Stomach (tissue), 9 donors: ENCODE results near the gene PDE9A. TPM values are rescaled to one million over a fixed set of nuclear protein-coding genes. Genes with fewer than 3 reads are reported as not detected.

Experiments used
- DNase-seq, 2 donors: peaks; one replicate each; pipeline versions ENCODE4 v3.0.0 to v3.0.0-alpha.2; 2013 to 2019
- H3K27ac ChIP-seq, 5 donors: fragments of 200-600 bp in 4 of 5; sonication (generic) in 4 of 5; one replicate each; pipeline ENCODE4 v1.5.1; 2013 to 2019; ENCODE audit warnings: mild to moderate bottlenecking in 1 of 5, moderate library complexity in 1 of 5
- H3K27me3 ChIP-seq, 3 donors: fragments of 200-600 bp; sonication (generic); one replicate each; pipeline ENCODE4 v1.5.1; 2017 to 2019; ENCODE audit warnings: mixed run types in 1 of 3
- H3K36me3 ChIP-seq, 4 donors: fragments of 200-600 bp; sonication (generic); 1 replicate in 3 of 4; 2 replicates in 1 of 4; pipeline ENCODE4 v1.5.1; 2016 to 2019
- H3K4me1 ChIP-seq, 4 donors: fragments of 200-600 bp; sonication (generic); one replicate each; pipeline ENCODE4 v1.5.1; 2016 to 2019
- H3K4me3 ChIP-seq, 4 donors: fragments of 200-600 bp; sonication (generic) in 3 of 4; one replicate each; pipeline ENCODE4 v1.5.1; 2016 to 2019; ENCODE audit warnings: mild to moderate bottlenecking in 1 of 4
- H3K9me3 ChIP-seq, 4 donors: fragments of 200-600 bp; sonication (generic); one replicate each; pipeline ENCODE4 v1.5.1; 2016 to 2019
- CTCF ChIP-seq, 7 experiments: fragments of 450-650 bp in 4 of 7; fragments of 200-600 bp in 3 of 7; sonication (generic) in 3 of 7; IDR thresholded peaks; one replicate each; pipeline ENCODE4 v1.5.1; 2016 to 2019; ENCODE audit warnings: antibody characterized with exemption in 7 of 7, control low read depth in 2 of 7, mild to moderate bottlenecking in 1 of 7
- EP300 ChIP-seq: sonication (generic); formaldehyde crosslinking; IDR thresholded peaks from one replicate; pipeline ENCODE4 v1.6.1; 2017; ENCODE audit warnings: antibody characterized with exemption
- POLR2A ChIP-seq, 4 donors: fragments of 450-650 bp; IDR thresholded peaks; one replicate each; pipeline ENCODE4 v1.6.1; 2016; ENCODE audit warnings: antibody characterized with exemption in 4 of 4, control low read depth in 2 of 4, mild to moderate bottlenecking in 1 of 4, moderate library complexity in 1 of 4
- POLR2AphosphoS5 ChIP-seq, 3 donors: sonication (generic); formaldehyde crosslinking; IDR thresholded peaks; one replicate each; pipeline ENCODE4 v1.6.1; 2016; ENCODE audit warnings: antibody characterized with exemption in 3 of 3
- WGBS, 5 donors: extraction: QIAGEN DNeasy Blood & Tissue Kit in 3 of 5; methylation state at CpG; one replicate each; pipeline versions ENCODE4 v1.1.5 to v1.1.7; 2013 to 2018; 5-methylcytosine and 5-hydroxymethylcytosine counted together
- intact Hi-C: fragments of 100-400 bp; cut with DNase I; formaldehyde crosslinking; loops from one replicate; pipeline ENCODE4 v1.15.1; 2023; ENCODE audit warnings: low total_unique reads
- polyA plus RNA-seq, 3 donors: library from polyadenylated mRNA; stranded (reverse); fragments of 200-250 nt; gene quantifications; one replicate each; pipeline ENCODE4 v1.2.3, GENCODE V29; 2013
- total RNA-seq, 5 donors: library from RNA; depleted of rRNA; stranded (reverse); fragments of >200 nt; gene quantifications; one replicate each; pipeline versions ENCODE4 v1.1.0 to v1.2.3, GENCODE V29; 2014 to 2016
- donor health status: healthy with polysubstance abuse.
- donor health status: Bipolar disorder and iron deficiency.
- donor health status: healthy.

PDE9A gene
- total and polyA plus RNA-seq, 8 donors = 6.4 to 77.1 (median 11.9) TPM

- H3K27me3 ChIP-seq = no peaks in the 10 kb centered on the region
- intact Hi-C loops = no loop called here
- H3K4me1 ChIP-seq = peaks cover 5 to 49% (median 25%) of the 10 kb centered on the region in 4 donors
- 46 to 60% (median 49%) methylated on average over 7 of the region's 7 CpGs for WGBS, 5 donors
- H3K4me3 ChIP-seq = no peak overlapping the region
- H3K9me3 ChIP-seq = no peaks in the 10 kb centered on the region
- peak overlapping the region in 1 of 5 donors; percentile 35 for H3K27ac ChIP-seq
- TF ChIP-seq POLR2AphosphoS5 (IDR thresholded peaks at IDR 0.05) (no peak), CTCF (IDR thresholded peaks at IDR 0.05) (no peak), POLR2A (IDR thresholded peaks at IDR 0.05) (no peak), EP300 (no peak)
- H3K36me3 ChIP-seq = peaks cover 0 to 33% (median 0%) of the 10 kb centered on the region in 4 donors
- no peak for DNase-seq
These were observed 79.7 kb downstream of the PDE9A start for GRCh38 chr21:42733037-42733627.

- peaks cover 13 to 57% (median 32%) of the 10 kb centered on the region in 4 donors for H3K4me1 ChIP-seq
- no peak overlapping the region for H3K4me3 ChIP-seq
- WGBS, 5 donors = 78 to 90% (median 86%) methylated on average over 7 of the region's 7 CpGs
- H3K9me3 ChIP-seq = no peaks in the 10 kb centered on the region
- H3K27me3 ChIP-seq = no peaks in the 10 kb centered on the region
- intact Hi-C loops = no loop called here
- DNase-seq = no peak
- TF ChIP-seq POLR2A (IDR thresholded peaks at IDR 0.05) = no peak
- TF ChIP-seq POLR2AphosphoS5 (IDR thresholded peaks at IDR 0.05) = no peak
- TF ChIP-seq CTCF (IDR thresholded peaks at IDR 0.05) = no peak
- TF ChIP-seq EP300 = no peak
- peaks cover 0 to 33% (median 0%) of the 10 kb centered on the region in 4 donors for H3K36me3 ChIP-seq
- H3K27ac ChIP-seq = peak overlapping the region in 2 of 5 donors; percentile 33 to 47
These were observed 80.5 kb downstream of the PDE9A start for GRCh38 chr21:42733874-42734273.

GRCh38 chr21:42734323-42734971 is 81.0 kb downstream of the PDE9A start:
- Histone ChIP-seq H3K4me1 (peaks cover 15 to 62% (median 36%) of the 10 kb centered on the region in 4 donors), H3K36me3 (peaks cover 0 to 33% (median 0%) of the 10 kb centered on the region in 4 donors), H3K4me3 (no peak overlapping the region), H3K9me3 (no peaks in the 10 kb centered on the region), H3K27me3 (no peaks in the 10 kb centered on the region), H3K27ac (peak overlapping the region in 3 of 5 donors; percentile 2 to 47 (median 33))
- 19 to 53% (median 41%) methylated on average over 7 of the region's 7 CpGs for WGBS, 5 donors
- TF ChIP-seq POLR2AphosphoS5 (IDR thresholded peaks at IDR 0.05) (no peak), EP300 (no peak), POLR2A (IDR thresholded peaks at IDR 0.05) (no peak), CTCF (IDR thresholded peaks at IDR 0.05) (no peak)
- peak in 1 of 2 donors; percentile 65 for DNase-seq
- intact Hi-C loops = no loop called here

- no peaks in the 10 kb centered on the region for H3K27me3 ChIP-seq
- H3K4me1 ChIP-seq = peaks cover 15 to 62% (median 39%) of the 10 kb centered on the region in 4 donors
- no peaks in the 10 kb centered on the region for H3K9me3 ChIP-seq
- WGBS, 5 donors = 83 to 97% (median 93%) methylated on average over 8 of the region's 8 CpGs
- TF ChIP-seq POLR2A (IDR thresholded peaks at IDR 0.05) = no peak
- TF ChIP-seq POLR2AphosphoS5 (IDR thresholded peaks at IDR 0.05) = no peak
- TF ChIP-seq CTCF (IDR thresholded peaks at IDR 0.05) = no peak
- TF ChIP-seq EP300 = no peak
- H3K36me3 ChIP-seq = peaks cover 0 to 33% (median 0%) of the 10 kb centered on the region in 4 donors
- DNase-seq = no peak
- H3K4me3 ChIP-seq = no peak overlapping the region
- intact Hi-C loops = no loop called here
- peak overlapping the region in 3 of 5 donors; percentile 2 to 47 (median 9) for H3K27ac ChIP-seq
These were observed 81.6 kb downstream of the PDE9A start for GRCh38 chr21:42735061-42735460.
